MM.1S (cell line): Measurements from ENCODE around the gene IGFBP4.

Source experiments
- DNase-seq: peaks from one replicate; pipeline ENCODE4 v3.0.0-alpha.2; 2015
- H2AFZ ChIP-seq: fragments of 300-600 bp; sonication (generic); 2 replicates; pipeline ENCODE4 v1.6.0; 2016; ENCODE audit warnings: antibody characterized with exemption, low read length
- H3F3A ChIP-seq: fragments of 300-600 bp; sonication (generic); 2 replicates; pipeline ENCODE4 v1.6.1; 2016; ENCODE audit warnings: mild to moderate bottlenecking, antibody characterized with exemption, low read length, moderate library complexity, mixed read lengths; ENCODE audit not compliant: insufficient read depth
- H3K27ac ChIP-seq: fragments of 300-600 bp; sonication (generic); 2 replicates; pipeline ENCODE4 v1.5.1; 2016; ENCODE audit warnings: mild to moderate bottlenecking, low read length
- H3K27me3 ChIP-seq: fragments of 300-600 bp; sonication (generic); replicated peaks from 2 replicates; pipeline ENCODE4 v1.6.0; 2016; ENCODE audit warnings: low read length; ENCODE audit not compliant: insufficient read depth
- H3K36me3 ChIP-seq: fragments of 300-600 bp; sonication (generic); replicated peaks from 2 replicates; pipeline ENCODE4 v1.6.1; 2016; ENCODE audit warnings: mild to moderate bottlenecking, low read length, mixed read lengths; ENCODE audit not compliant: insufficient read depth
- H3K4me1 ChIP-seq: fragments of 300-600 bp; sonication (generic); 2 replicates; pipeline ENCODE4 v1.6.1; 2016; ENCODE audit warnings: low read length, mixed read lengths
- H3K4me2 ChIP-seq: fragments of 300-600 bp; sonication (generic); 2 replicates; pipeline ENCODE4 v1.6.0; 2016; ENCODE audit warnings: low read depth, low read length
- H3K4me3 ChIP-seq: fragments of 300-600 bp; sonication (generic); 2 replicates; pipeline ENCODE4 v1.5.1; 2016; ENCODE audit warnings: low read length, mixed read lengths
- H3K79me2 ChIP-seq: fragments of 300-600 bp; sonication (generic); 2 replicates; pipeline ENCODE4 v1.6.1; 2016; ENCODE audit warnings: mixed run types, low read length, mixed read lengths
- H3K9ac ChIP-seq: fragments of 300-600 bp; sonication (generic); 2 replicates; pipeline ENCODE4 v1.6.1; 2016; ENCODE audit warnings: low read length, mixed read lengths
- H3K9me2 ChIP-seq: fragments of 300-600 bp; sonication (generic); replicated peaks from 2 replicates; pipeline ENCODE4 v1.6.1; 2016; ENCODE audit warnings: mild to moderate bottlenecking, low read length, mixed read lengths; ENCODE audit not compliant: insufficient read depth
- H3K9me3 ChIP-seq: fragments of 300-600 bp; sonication (generic); replicated peaks from 2 replicates; pipeline ENCODE4 v1.6.1; 2016; ENCODE audit warnings: mild to moderate bottlenecking, low read length, mixed read lengths; ENCODE audit not compliant: insufficient read depth
- H4K20me1 ChIP-seq: fragments of 300-600 bp; sonication (generic); 2 replicates; pipeline ENCODE4 v1.6.1; 2016; ENCODE audit warnings: mild to moderate bottlenecking, low read length, moderate library complexity, mixed read lengths; ENCODE audit not compliant: insufficient read depth
- CTCF ChIP-seq: fragments of 300-600 bp; sonication (generic); IDR thresholded peaks from 2 replicates; pipeline ENCODE4 v1.5.1; 2016; ENCODE audit warnings: antibody characterized with exemption, low read length, mixed read lengths
- EZH2 ChIP-seq: fragments of 300-600 bp; sonication (generic); optimal IDR thresholded peaks from 2 replicates; pipeline ENCODE3; 2017; ENCODE audit warnings: low read depth, mild to moderate bottlenecking, antibody characterized with exemption, low read length, mixed read lengths
- EZH2phosphoT487 ChIP-seq: fragments of 300-600 bp; sonication (generic); IDR thresholded peaks from 2 replicates; pipeline ENCODE4 v1.6.1; 2018; ENCODE audit warnings: antibody characterized with exemption, low read length

Gene IGFBP4

GRCh38 chr17:40437095-40437732, 6.0 kb upstream of the IGFBP4 start:
- H3K4me3 ChIP-seq = no peak overlapping the region
- H3K9me2 ChIP-seq = no peaks in the 10 kb centered on the region
- no peaks in the 10 kb centered on the region for H3K36me3 ChIP-seq
- no peaks in the 10 kb centered on the region for H3F3A ChIP-seq
- no peak for TF ChIP-seq CTCF
- no peak for TF ChIP-seq EZH2
- TF ChIP-seq EZH2phosphoT487 = no peak
- H2AFZ ChIP-seq = no peak overlapping the region
- no peak overlapping the region for H3K9ac ChIP-seq
- H3K27me3 ChIP-seq = peaks cover 17% of the 10 kb centered on the region
- no peaks in the 10 kb centered on the region for H4K20me1 ChIP-seq
- H3K79me2 ChIP-seq = no peaks in the 10 kb centered on the region
- DNase-seq = no peak
- H3K27ac ChIP-seq = no peak overlapping the region
- H3K9me3 ChIP-seq = no peaks in the 10 kb centered on the region
- no peak overlapping the region for H3K4me2 ChIP-seq
- H3K4me1 ChIP-seq = peaks cover 3% of the 10 kb centered on the region; the same call in 1 of the 2 replicates

- H3K4me1 ChIP-seq = peaks cover 13% of the 10 kb centered on the region
- no peak overlapping the region for H3K4me2 ChIP-seq
- H3F3A ChIP-seq = peaks cover 14% of the 10 kb centered on the region
- H3K36me3 ChIP-seq = no peaks in the 10 kb centered on the region
- no peaks in the 10 kb centered on the region for H3K9me3 ChIP-seq
- H2AFZ ChIP-seq = no peak overlapping the region
- no peak overlapping the region for H3K4me3 ChIP-seq
- peaks cover 32% of the 10 kb centered on the region for H3K27me3 ChIP-seq
- no peaks in the 10 kb centered on the region for H3K79me2 ChIP-seq
- H3K27ac ChIP-seq = no peak overlapping the region
- no peaks in the 10 kb centered on the region for H3K9me2 ChIP-seq
- H3K9ac ChIP-seq = no peak overlapping the region
- DNase-seq = no peak
- 0 out of 2 replicates have a peak, but pooled peaks cover under 1% of the 10 kb centered on the region for H4K20me1 ChIP-seq
- TF ChIP-seq EZH2phosphoT487 = no peak
- TF ChIP-seq CTCF = no peak
- no peak for TF ChIP-seq EZH2
Measured at GRCh38 chr17:40440166-40440565, 3.1 kb upstream of the IGFBP4 start.

GRCh38 chr17:40442392-40443195, 656 bp upstream of the IGFBP4 start:
- no peak overlapping the region for H3K27ac ChIP-seq

More at GRCh38 chr17:40442392-40443195, 656 bp upstream of the IGFBP4 start:
- Histone ChIP-seq H3K4me3 (no peak overlapping the region; the same call in 1 of the 2 replicates), H3K79me2 (no peaks in the 10 kb centered on the region), H4K20me1 (0 out of 2 replicates have a peak, but pooled peaks cover 3% of the 10 kb centered on the region), H3F3A (peaks cover 20% of the 10 kb centered on the region), H3K4me1 (peaks cover 17% of the 10 kb centered on the region), H3K9me2 (no peaks in the 10 kb centered on the region), H2AFZ (no peak overlapping the region), H3K9ac (no peak overlapping the region), H3K36me3 (no peaks in the 10 kb centered on the region), H3K27me3 (peaks cover 50% of the 10 kb centered on the region), H3K9me3 (no peaks in the 10 kb centered on the region), H3K4me2 (peak overlapping the region; percentile 50)
- no peak for DNase-seq
- TF ChIP-seq CTCF (no peak), EZH2 (no peak), EZH2phosphoT487 (no peak)
